GM18909 (cell line): ENCODE data around the gene PCYT2.
A peak's percentile ranks its signal among the peaks of the same experiment; 100 is the strongest.

ENCODE experiments used
- ATAC-seq: cut with Tn5 transposase; IDR thresholded peaks from one replicate; pipeline ENCODE4 v1.9.1; 2021; ENCODE audit warnings: mild to moderate bottlenecking; ENCODE audit not compliant: unreplicated experiment, poor library complexity

Gene PCYT2

GRCh38 chr17:81878294-81878693 is 32.9 kb downstream of the PCYT2 start:
- ATAC-seq: no peak

DNA sequence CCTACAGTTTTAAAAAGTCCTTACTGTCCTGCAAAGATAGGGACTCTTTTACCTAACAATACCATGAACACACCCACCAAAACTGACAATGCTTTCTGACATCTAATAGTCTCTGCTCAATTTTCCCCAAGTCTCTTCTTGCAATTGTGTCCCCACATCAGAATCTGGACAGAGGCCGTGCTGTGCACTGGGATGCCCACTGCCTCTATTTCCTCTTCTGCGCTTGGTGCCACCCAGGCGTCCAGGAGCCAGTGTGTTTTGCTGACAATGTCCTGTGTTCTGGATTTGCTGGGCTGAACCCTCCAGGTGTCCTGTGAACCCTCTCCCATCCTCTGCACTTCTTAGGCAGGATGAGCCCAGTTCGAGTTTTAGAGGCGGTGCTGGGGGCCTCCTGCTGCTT is 33.6 kb downstream of the PCYT2 start:
- no peak for ATAC-seq

GRCh38 chr17:81871387-81872230 is 39.6 kb downstream of the PCYT2 start:
- ATAC-seq: peak; percentile 58

GRCh38 chr17:81870981-81871386 is 40.2 kb downstream of the PCYT2 start, which contains the start of gene ARHGDIA:
ARHGDIA (minus strand) TSS chr17:81871337; CDS start chr17:81869930, 1,407 bp downstream.
- peak; percentile 9 for ATAC-seq

DNA sequence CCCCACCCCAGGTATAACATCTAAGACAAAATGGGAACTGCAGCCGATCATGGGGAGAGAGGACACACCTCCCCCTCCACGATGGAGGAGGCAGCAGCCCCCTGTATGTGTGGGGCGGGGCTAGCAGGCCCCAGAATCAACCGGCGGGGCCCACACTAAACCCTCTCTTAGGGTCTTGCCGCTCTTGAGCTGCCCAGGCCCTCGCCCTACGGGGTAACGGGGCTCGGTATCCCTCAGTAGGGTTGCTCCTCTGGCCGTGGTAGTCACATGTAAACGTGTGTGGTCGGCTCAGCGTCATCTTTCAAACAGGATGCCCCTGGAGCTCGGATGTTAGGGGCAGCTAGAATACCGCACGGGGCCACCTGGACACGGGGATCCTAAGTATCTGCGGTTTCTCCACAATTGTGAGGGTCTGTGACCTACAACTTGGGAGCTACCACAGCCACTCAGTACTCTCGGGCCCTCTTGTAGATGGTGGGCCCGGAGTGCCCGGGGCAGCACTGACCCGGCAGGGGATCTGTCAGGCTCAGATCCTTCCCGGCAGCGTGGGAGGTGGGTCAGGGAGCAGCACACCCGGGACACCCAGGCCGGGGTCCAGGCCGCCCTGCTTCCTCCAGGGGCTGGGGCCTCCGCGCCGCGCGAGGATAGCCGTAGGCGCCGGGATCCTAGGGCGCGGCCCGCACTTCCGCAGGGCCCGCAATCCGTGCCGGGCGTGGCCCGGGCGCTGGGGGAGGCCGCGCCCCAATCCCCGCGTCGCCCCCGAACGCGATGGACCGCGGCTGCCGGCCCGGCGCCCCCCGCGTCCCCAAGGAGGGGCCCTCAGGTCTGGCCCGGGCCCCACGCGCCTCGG is 40.8 kb downstream of the PCYT2 start:
- ATAC-seq: peak; percentile 12

DNA sequence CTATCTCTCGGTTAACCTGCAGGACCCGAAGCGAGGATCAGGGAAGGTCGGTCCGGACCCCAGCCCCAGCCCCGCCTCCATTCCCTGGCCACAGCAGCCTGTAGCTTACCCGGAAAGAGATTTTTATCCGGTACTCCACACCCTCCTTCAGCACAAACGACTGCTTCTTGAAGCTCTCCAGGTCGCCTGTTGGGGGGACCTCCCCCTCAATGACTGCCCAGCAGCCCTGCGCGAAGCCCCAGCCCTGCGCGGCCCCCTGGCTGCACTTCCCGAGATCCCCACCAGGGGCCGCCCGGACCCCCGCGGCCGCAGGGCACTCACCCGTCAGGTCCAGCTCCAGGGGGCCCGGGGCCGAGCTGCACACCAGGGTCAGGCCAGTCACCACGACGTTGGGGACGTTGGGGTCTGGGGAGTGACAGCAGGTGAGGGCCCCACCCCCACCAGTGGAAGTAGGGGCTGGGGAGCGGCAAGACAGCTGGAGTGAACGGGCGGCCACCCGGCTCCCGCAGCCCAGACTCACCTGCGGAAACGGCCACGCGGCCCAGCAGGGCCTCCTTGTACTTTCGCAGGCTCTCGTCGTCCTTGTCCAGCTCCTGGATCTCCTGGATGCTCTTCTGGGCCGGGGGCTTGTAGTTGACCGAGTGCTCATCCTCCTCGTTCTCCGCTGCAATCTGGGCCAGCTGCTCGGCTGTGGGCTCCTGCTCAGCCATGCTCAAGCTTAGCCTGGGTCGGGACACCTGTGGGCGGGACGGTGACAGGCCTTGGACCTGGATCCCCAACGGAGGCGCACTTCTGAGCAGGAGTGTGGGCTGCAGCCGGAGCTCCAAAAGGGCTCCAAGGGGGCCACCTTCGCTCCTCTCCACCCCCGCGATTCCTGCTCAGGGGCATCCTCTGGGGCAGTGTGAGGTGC is 41.7 kb downstream of the PCYT2 start:
- ATAC-seq: no peak

DNA sequence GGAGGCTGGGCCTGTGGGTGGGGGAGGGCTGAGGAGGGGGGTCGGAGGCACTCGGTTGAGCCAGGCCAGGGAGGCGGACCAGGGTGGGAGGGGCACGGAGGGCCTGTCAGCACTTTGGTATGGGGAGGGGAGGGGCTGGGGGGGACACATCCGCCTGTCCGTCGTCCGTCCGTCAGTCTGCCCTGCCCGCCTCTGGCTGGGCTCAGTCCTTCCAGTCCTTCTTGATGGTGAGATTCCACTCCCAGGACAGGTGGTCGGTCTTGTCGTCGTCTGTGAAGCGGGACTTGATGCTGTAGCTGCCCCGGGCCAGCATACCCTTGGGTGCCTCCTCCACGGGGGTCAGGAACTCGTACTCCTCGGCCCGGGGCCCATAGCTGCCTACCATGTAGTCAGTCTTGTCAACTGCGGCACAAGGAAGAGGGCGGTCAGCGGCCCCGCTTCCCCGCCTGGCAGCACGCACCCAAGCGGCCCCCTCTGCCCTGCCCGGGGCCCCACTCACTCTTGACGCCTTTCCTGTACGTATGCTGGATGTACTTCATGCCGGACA is 42.5 kb downstream of the PCYT2 start:
- ATAC-seq: no peak

- no peak for ATAC-seq
Observed at GRCh38 chr17:81867991-81868673, 43.1 kb downstream of the PCYT2 start.

- no peak for ATAC-seq
Observed at GRCh38 chr17:81867170-81867990, 43.8 kb downstream of the PCYT2 start.

GRCh38 chr17:81866440-81867169 is 44.6 kb downstream of the PCYT2 start:
- ATAC-seq: no peak

DNA sequence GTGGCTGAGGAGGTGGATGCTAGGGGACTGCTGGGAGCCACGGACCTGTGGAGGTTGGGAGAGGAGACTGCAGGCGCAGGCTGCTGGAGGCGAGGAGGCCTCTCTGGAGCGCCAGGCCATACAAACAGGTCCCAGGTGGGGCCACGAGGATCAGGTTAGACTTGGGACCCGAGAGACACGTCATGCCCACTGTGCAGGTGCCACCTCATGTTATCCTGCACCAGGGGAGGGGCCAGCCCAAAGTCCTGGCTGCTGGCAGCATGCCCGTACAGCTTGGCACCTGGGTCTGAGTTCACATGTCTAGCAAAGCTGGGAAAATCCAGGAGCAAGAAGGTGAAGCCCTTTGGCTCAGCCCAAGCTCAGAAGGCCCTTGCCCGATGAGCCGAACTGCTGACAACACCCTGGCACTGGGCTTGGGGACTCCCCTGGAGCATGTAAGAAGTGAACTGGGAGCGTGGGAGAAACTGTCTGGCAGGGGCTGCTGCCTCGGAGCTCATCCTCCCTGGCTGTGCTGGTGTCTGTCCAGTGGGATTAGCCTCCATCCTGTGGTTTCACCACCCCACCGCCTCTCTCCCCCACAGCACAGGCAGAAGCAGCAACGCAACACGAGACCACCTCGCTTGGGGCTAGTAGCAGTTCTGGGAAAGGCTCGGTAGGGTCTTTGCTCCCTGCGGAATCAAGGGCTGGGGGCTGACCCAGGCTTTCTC is 45.3 kb downstream of the PCYT2 start:
- no peak for ATAC-seq

DNA sequence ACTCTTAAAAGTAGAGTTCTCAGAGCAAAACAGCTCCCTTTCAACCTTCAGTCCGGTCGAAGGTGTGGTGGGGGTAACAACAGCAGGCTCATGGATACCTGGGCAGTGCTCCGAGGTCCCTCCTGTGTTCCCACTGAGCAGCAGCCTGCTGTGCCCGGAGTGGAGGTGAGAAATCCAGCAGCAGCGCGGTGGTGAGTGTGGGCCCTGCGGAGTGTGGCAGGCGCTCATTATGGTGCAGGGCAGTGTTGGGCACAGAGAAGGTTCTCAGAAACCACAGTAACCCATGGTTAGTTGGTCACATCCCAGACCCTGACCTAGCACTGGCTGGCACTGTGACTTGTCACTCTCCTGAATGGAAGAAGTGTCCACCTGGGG is 45.9 kb downstream of the PCYT2 start:
- ATAC-seq: no peak

DNA sequence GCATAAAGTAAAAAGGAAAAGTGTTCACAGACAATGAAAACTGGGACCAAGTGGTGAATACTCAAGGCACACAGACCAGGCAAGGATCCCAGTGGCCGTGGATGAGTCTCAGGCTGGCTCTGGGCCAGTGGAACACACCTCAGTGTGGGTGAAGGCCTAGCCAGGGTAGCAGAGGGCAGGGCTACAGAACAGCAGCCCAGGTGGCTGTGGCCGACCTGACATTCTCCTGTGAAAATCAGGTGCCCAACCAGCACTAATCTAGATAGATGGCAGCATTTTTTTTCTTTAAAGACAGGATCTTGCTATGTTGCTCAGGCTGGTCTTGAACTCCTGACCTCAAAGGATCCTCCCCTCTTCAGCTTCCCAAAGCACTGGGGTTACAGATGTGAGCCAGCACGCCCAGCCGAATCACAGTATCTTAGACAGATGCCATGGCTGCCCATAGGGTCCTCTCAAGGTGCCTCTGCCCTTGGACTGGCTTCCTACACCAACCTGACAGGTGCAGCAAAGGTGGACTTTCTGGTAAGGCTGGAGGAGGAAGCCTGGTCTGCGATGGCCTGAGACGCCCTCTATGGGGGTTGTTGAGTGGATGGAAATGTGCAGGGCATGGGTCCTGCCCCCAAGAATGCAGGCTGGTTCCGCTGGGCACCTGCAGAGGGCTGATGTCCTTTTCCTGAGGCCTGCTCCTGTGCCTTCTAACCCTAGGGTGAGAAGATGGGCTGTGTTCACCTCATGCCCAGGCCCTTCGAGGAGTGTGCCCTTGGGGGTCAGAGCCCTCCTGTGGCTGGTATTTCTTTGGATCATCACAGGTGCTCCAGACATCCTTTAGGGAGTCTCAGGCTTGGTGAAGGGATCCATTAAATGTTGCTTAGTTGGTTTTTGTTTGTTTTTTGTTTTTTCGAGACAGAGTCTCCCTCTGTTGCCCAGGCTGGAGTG is 47.1 kb downstream of the PCYT2 start:
- no peak for ATAC-seq

DNA sequence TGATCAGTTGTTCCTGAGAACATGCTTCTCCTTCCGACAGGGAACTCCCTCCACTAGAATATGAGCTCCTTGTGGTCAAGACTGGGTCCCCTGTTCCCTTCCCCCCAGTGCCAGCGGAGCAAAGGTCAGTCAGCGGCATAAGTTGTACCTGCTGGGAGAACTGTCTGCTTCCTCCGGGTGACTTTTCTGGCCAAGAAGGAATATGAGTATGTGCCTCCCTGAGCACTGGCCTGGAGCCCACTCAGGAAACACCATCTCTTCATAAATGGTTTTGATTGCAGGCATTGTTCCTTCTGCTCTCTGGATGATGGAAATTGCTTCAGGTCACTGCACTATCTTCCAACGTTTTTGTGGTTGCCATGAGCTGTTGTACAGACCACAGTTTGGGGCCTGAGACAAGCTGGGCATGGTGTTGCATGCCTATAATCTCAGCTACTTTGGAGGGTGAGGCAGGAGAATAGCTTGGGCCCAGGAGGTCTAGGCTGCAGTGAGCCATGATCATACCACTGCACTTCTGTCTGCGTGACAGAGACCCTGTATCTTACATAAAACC is 48.0 kb downstream of the PCYT2 start:
- ATAC-seq: no peak

DNA sequence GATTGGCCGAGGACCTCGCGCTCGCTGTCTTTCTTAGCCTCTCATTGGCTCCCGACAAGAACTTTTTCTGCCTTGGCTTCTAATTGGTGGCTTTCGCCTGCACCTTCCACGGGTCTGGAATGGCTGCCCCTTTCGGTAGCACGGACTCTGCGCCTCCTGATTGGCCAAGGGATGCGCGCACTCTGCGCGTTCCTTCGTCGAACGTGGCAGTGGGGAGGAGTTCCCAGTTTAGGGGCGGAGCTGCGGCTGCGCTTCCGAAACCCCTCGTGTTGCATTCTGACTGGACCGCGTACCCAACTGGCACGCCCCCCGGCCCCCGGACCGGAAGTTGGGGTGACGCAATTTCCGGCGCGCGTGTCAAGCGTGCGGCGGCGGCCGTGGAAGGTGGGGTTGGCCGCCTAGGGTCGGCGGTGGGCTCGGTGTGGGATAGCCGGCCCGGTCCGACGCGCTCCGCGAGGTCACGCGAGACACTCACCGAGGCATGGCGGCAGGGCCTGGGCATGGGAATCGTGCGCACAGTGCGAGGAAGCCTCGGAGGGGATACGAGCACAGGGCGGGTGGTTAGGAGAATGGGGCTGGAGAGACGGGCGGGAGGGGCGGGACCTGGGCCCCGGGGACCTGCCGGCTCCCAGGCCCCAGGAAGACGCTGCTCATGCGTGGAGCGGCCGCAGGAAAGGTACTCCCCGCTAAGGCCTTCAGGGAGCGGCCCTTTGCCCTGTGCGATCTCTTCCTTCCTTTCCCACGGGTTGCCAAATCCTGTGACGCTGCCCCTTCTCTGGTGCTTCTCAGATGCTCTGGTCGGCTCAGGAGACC is 50.2 kb downstream of the PCYT2 start:
- ATAC-seq: peak; percentile 79
